Left renal cortex interstitium (tissue), 4 donors: Measurements from ENCODE around the gene PLA2G3. TPM values are rescaled to one million over a fixed set of nuclear protein-coding genes. Genes with fewer than 3 reads are reported as not detected.
"Not testable (repeated sequence)": the region's sequence is repeated elsewhere in the genome, so short reads cannot be mapped to it uniquely, and the experiment has no call there.

Source experiments
- DNase-seq, 4 donors: peaks; one replicate each; pipeline ENCODE4 v3.0.0-alpha.2; 2013; ENCODE audit warnings: low read depth in 4 of 4, low spot score in 2 of 4, missing footprints in 1 of 4
- polyA plus RNA-seq, 4 donors: library from polyadenylated mRNA; unstranded; fragments of 120-200 nt; gene quantifications; one replicate each; pipeline ENCODE4 v1.2.1, GENCODE V29; 2013; ENCODE audit not compliant: insufficient read length in 4 of 4

Gene PLA2G3
- polyA plus RNA-seq, 4 donors: 0.11 to 0.24 (median 0.20) TPM

DNA sequence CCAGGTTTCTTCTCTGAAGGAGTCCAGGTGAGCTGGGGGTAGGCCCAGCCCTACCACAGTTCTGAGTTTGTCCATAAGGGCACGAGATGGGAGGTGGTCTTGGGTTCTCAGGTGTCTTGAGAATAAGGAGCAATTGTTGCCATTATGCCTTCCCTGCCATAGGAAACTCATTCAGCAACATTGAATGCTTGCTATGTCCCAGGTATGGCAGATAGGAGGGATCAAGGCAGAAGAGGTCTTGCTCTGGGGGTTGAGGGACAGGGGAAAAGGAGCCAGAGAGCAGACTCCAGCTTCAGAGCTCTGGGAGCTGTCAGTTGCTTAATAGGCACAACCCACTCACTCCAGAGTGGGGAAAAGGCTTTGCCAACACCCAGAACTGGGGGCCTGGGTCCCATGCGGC is 37.2 kb downstream of the PLA2G3 start:
- DNase-seq: no peak

GRCh38 chr22:31102441-31103081 is 37.7 kb downstream of the PLA2G3 start:
- no peak for DNase-seq

GRCh38 chr22:31100762-31101525 is 39.4 kb downstream of the PLA2G3 start:
- no peak for DNase-seq

DNA sequence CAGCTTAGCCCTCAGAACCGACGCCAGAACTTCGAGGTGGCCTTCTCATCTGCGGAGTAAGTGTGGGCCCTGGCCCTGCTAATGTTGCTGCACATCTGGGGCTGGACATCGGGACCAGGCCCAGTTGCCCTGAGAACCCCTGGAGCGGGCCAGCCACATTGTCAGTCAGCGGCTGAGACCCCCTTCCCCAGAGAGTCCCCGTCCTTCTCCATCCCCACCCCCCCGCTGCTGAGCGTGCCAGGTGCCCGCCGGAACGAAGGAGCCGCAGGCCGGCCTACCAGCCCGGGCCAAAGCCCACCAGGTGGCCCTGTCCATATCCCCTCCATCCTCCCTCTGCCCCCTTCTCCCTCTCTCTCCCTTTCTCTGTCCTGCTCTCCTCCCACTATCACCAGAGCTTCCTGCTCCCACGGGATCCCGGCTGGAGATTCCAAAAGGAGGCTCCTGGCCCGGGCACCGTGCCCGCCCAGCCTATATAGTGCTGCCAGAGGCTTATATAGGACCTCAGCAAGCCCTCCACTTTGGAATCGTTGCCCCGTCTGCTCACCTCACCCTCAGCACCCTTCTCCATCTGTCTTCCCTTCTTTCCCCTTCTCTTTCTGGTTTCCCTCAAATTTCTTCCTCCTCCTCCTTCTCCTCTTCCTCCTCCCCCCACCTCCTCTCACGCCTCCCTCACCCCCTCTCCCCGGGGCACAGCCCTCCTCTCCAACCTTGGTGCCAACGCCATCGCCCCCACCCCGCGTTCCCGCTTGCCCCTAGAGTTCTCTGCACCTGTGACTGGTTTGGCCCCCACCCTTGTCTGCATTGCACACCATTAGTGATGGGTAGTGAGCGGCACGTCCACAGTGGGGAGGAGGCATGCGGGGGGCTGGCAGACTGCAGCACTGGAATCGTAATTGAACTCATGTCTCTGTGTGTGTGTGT is 40.2 kb downstream of the PLA2G3 start:
- DNase-seq: no peak

- DNase-seq: no peak
Observed at GRCh38 chr22:31099386-31099785, 40.9 kb downstream of the PLA2G3 start.

DNA sequence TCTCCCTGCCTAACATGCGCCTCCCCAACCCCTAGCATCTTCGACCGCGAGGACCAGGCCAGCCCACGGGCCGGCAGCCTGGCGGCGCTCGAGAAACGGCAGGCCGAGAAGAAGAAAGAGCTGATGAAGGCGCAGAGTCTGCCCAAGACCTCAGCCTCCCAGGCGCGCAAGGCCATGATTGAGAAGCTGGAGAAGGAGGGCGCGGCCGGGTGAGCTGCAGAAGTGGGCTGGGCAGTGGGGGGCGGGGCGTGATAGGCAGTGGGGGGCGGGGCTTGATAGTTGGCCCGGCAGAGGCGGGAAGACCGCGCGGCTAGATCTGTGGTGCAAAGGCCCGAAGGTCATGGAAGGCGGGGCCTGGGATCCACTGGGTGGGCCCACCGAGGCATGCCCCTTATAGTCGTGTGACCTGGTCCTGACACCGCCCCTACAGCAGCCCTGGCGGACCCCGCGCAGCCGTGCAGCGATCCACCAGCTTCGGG is 41.6 kb downstream of the PLA2G3 start:
- DNase-seq: no peak

DNA sequence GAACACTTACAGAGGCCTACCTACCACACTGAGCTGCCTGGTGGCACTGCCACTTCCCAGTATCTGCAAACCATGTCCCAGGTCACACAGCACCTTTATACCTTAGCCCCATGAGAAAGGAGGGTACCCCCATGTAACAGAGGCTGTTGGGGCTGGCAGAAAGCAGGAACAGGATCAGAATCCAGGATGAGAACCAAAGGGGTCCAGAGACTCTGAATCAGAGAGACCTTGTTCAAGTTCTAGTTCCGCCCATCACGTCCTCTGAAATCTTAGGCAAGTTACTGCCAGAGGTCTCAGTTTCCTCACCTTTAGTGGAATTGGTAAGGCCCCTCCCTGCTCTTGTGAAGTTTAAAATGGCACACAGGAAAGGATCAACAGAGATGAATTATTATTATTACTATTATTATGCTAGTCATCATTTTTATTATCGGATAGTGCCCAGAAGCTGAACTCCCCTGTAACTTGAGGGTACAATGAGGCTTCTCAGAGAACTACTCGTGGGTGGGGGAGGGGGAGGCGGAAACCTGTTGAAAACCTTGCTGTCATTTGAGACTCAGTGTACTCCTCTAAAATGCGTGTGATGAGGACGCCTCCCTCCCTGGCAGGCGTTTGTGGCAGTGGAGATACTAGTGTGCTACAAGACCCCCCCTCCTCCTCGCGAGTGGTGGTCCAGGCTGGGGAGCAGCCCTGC is 42.2 kb downstream of the PLA2G3 start:
- DNase-seq: no peak

DNA sequence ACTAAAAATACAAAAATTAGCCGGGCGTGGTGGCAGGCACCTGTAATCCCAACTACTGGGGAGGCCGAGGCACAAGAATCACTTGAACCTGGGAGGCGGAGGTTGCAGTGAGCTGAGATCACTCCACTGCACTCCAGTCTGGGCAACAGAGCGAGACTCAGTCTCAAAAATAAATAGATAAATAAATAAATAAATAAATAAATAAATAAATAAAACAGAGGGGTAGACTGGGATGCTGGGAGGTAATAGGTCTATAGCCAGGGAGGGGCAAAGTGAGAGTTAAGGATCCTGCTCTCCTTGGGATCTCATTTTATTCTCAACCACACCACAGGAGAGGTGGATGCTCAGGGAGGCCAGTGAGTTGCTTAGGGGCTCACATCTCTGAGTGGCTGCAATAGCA is 42.8 kb downstream of the PLA2G3 start:
- DNase-seq: not testable (repeated sequence)

GRCh38 chr22:31096657-31097279 is 43.5 kb downstream of the PLA2G3 start:
- DNase-seq: no peak

GRCh38 chr22:31095637-31096249 is 44.6 kb downstream of the PLA2G3 start:
- DNase-seq: no peak

DNA sequence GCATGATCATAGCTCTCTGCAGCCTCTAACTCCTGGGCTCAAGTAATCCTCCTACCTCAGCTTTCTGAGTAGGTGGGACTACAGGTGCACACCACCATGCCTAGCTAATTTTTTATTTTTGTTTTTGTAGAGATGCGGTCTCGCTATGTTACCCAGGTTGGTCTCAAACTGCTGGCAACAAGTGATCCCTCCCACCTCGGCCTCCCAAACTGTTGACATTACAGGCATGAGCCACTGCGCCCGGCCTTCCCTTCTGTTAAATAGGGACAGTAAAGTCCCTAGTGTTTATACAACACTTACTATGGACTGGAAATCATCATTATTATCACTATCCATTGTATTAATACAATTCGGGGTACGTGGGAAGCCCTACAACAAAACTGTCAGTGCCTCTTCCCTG is 45.6 kb downstream of the PLA2G3 start:
- no peak for DNase-seq

GRCh38 chr22:31094021-31094551 is 46.2 kb downstream of the PLA2G3 start:
- DNase-seq: no peak

GRCh38 chr22:31093086-31093850 is 47.0 kb downstream of the PLA2G3 start:
- DNase-seq: no peak

GRCh38 chr22:31092161-31092560 is 48.1 kb downstream of the PLA2G3 start:
- no peak for DNase-seq

GRCh38 chr22:31091106-31091975 is 49.0 kb downstream of the PLA2G3 start:
- DNase-seq: no peak

DNA sequence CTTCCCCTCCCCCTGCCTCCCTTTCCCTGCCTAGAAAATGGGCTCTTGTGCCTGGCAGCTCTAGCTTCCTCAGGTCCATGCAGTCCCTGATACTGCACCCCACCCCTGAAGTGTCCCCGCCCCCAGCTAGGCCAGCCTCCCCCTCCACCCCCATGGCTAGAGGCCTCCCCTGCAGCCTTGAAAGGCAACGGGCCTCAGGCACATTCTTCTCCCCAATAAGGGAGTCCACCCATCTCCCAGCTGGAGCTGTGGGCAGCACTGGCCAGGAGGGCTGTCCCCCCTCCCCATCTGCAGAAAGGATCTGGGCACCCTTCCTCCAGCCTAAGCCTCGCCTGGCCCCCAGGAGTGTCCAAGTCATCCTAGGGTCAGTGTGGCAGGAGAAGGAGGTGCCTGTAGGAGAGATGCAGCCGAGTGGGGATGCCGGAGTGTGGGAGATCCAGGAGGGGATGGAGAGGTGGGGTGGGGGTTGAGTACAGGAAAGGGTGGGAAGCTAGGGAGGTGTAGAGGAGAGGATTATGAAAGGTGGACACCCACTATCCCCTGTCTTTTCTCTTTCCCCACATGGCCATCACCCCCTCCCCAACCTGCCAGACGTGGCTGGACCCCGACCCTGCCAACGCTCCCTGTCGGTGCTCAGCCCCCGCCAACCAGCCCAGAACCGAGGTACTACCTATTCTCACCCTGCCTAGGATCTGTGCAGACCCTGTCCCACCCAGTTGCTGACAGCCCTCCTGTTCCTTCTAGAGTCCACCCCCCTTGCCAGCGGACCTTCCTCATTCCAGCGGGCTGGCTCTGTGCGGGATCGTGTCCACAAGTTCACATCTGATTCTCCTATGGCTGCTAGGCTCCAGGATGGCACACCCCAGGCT is 49.9 kb downstream of the PLA2G3 start:
- no peak for DNase-seq
